UCSD-AML1 (cell line): ENCODE results near the gene AK9.
"Not testable (repeated sequence)": the region's sequence is repeated elsewhere in the genome, so short reads cannot be mapped to it uniquely, and the experiment has no call there.

Experiments
- DNase-seq: peaks from one replicate; lab custom pipeline; 2025; ENCODE audit not compliant: unreplicated experiment; lab: John Stamatoyannopoulos, UW

The AK9 gene

GRCh38 chr6:109628158-109629000 is 62.6 kb downstream of the AK9 start:
- no peak for DNase-seq

DNA sequence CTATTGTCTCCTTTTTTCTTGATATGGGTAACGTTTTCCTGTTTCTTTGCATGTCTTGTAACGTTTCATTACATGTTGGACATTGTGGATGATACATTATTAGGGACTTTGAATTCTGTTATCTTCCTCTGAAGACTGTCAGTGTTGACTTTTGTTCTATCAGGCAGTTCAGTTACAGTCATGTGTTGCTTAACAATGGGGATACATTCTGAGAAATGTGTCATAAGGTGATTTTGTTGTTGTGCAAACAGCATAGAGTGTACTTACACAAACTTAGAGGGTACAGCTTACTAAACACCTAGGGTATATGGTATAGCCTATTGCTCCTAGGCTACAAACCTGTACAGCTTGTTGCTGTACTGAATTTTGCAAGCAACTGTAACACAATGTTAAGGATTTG is 64.7 kb downstream of the AK9 start:
- no peak for DNase-seq

DNA sequence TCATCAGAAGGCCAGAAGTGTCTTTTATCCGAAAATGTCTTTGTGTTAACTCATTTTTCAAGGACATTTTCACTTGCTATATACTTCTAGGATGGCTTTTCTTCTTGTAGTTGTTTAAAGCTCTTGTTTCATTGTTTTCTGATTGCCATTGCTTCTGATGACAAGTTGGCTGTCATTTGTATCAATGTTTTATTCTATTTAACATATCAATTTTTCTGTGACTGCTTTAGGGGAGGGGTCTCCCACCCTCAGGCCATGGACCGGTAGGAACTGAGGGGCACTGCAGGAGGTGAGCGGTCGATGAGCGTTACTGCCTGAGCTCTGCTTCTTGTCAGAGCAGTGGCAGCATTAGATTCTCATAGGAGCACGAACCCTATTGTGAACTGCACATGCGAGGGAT is 65.8 kb downstream of the AK9 start:
- DNase-seq, result no peak

GRCh38 chr6:109623288-109623687 is 67.7 kb downstream of the AK9 start:
- DNase-seq, result no peak

GRCh38 chr6:109612268-109612667 is 78.7 kb downstream of the AK9 start:
- no peak for DNase-seq

DNA sequence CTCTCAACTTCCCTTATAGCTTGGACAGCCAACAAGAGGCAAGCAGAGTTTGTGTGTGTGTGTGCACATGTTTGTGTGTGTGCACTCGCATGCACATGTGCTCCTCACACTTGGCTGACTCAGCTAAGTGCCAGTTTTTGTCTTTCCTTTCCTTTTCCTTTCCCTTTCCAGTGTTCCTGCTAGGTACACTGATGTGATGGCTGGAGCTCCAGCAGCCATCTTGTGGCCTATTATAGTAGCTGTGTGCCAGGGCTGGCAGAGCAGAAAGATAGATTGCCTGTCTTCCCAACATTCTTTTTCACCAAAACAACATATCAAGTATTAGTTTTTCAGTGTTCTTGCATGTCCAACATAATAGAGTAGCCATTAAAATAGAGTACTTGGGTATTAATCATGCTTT is 79.5 kb downstream of the AK9 start:
- no peak for DNase-seq

DNA sequence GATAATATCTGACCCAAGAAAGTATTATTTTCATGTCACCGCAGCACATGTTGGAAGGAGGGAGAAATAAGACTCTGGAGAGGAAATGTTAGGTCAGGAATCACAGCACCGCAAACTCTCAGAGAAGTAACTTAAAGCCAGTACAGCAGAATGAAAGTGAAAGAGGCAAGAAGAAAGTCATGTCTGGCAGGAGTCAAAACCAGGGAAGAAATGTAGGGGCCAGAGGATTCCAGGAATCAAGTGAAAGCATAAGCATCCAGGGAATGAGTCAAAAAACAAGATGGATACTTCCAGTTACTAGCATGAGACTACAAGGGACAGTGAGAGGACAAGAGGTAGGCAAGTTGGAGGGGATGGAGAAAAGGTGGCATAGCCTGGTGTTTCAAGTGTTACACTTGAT is 80.4 kb downstream of the AK9 start:
- no peak for DNase-seq

DNA sequence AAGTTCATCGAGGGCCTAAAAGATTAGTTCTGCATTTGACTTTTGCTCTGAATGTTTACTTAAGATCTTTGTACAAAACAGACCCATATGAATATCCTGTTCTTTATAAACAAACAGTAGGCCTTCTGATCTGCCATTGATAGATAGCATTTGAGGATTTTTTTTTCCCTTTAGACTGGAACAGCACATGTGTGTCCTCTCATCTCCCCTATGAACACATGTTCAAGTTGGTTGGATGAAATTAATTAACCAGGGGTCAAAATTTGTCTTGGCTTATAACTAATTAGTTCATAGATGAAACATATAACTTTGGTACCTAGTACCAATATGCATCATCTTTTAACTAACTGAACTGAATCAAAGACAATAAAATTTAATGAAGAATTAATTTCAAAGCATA is 81.3 kb downstream of the AK9 start:
- DNase-seq, result no peak

DNA sequence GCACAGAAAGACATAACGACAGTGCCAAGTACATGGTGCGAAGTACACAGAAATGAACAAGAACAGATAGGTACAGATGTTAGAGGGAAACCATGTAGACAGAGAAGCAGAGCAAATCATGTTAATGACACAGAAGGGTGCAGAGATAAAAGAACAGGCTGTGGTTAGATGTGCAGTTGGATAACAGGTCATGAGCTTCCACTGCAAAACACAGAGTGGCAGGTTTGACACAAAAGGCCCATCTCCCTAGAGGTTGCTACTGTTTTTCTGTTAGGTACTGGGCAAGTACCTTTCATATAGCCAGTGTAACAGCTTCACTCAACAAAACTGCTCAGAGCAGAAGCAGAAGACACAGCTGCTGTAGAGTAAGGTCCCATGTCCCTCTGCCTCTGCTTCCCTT is 84.6 kb downstream of the AK9 start:
- no peak for DNase-seq

GRCh38 chr6:109595998-109596397 is 95.0 kb downstream of the AK9 start:
- DNase-seq, result peak; percentile 17

GRCh38 chr6:109580519-109580918 is 110.5 kb downstream of the AK9 start:
- DNase-seq, result no peak

DNA sequence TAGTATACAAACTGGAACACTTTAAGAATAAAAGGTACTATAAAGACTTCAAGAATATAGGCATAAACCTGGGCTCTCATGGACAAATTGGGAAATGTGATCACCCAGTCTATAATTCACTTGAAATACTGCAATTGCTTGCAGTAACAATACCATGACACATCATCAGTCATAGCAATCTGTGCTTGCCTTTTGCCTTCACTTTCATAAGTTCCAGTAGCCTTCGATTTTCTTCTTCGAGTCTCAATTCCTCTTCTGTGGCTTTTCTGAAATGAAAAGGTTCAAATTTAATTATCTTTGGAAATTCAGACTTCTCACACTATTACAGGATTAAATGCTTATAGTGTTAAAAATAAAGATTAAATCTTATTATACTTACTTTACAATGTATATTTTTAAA is 111.6 kb downstream of the AK9 start:
- no peak for DNase-seq

- not testable (repeated sequence) for DNase-seq
Measured at GRCh38 chr6:109569901-109570300, 121.1 kb downstream of the AK9 start.

GRCh38 chr6:109561844-109562243 is 129.2 kb downstream of the AK9 start:
- DNase-seq, result no peak

- no peak for DNase-seq
Measured at GRCh38 chr6:109531446-109531845, 159.6 kb downstream of the AK9 start.

GRCh38 chr6:109527989-109528388 is 163.0 kb downstream of the AK9 start:
- no peak for DNase-seq

GRCh38 chr6:109526905-109527628 is 163.9 kb downstream of the AK9 start:
- DNase-seq, result peak; percentile 35

DNA sequence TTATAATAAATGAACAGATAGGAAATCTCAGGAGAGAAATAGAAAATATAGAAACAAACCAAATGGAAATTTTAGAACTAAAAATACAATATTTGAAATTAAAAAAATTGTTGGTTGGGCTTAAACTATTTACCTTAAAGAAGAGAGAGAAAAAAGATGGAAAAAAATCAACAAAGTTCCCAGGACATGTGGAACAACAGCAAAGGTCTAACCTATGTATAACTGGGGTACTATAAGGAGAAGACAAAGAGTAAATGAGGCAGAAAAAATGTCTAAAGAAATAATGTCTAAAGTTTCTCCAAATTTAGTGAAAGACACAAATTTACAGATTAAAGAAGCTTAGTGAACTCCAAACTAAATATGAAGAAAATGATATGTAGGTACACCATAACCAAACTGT is 166.9 kb downstream of the AK9 start:
- no peak for DNase-seq

GRCh38 chr6:109523478-109523877 is 167.5 kb downstream of the AK9 start:
- no peak for DNase-seq

DNA sequence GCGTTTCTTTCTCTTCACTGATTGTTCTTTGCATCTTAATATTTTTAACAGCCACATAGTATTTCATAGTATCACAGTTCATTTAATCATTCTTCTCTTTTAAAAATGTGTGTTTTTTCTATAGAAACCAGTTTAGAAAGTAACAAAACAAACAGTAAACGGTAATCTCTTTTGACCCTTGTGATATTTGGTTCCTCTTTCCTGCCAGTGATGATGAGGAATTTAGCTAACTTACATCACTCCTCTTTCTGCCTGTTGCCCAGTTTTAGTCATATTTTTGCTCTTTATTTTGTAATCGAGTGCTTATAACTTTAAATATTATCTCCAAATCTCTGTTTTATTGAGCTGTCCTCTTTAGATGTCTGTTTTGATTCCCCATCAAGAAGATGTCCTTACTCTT is 169.9 kb downstream of the AK9 start:
- no peak for DNase-seq

DNA sequence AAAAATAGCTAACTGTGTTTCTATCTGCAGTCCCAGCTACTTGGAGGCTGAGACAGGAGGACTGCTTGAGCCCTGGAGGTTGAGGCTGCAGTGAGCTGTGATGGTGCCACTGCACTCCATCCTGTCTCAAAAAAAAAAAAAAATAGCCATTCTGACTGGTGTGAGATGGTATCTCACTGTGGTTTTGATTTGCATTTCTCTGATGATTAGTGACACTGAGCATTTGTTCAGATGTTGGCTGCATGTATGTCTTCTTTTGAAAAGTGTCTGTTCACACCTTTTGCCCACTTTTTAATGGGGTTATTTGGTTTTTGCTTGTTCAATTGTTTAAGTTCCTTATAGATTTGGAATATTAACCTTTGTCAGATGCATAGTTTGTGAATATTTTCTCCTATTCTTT is 171.4 kb downstream of the AK9 start:
- DNase-seq, result not testable (repeated sequence)

GRCh38 chr6:109516929-109517328 is 174.1 kb downstream of the AK9 start:
- DNase-seq, result no peak
